ENCODE results near the gene ANAPC10. TPM values are rescaled to one million over a fixed set of nuclear protein-coding genes. Genes with fewer than 3 reads are reported as not detected.

Gene ANAPC10
- total and polyA plus RNA-seq, 2 donors (not counting 3 experiments of a cell fraction or from before 2014, with no cell fraction given): 15.7 to 24.0 TPM

DNA sequence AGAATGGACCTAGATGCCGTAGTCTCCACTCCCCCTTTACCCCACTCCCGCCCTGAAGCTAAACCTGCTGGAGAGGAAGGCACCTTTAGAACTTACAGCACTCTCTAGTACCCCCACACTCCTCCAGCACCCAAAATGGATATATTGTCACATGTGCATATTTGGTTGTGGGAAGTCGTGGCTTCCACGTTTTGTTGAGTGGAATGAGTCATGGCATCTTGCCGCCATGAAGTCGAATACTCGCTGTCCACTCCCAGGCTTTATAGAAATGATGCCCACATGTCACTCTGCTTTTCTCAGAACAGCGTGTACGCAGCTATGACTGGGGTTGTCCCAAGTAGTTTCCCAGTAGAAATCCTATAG lies 660 bp upstream of the ANAPC10 start:
- BruUV-seq (replicated peaks): no TSS peak
- Histone ChIP-seq H3K9ac (replicated peaks; ENCODE audit: extremely low read depth, insufficient read depth, low read length) (peak overlapping the region; percentile 90), H3K79me2 (ENCODE audit: control insufficient read depth, insufficient read depth, low read length) (peaks cover 86% of the 10 kb centered on the region), H4K20me1 (replicated peaks; ENCODE audit: control insufficient read depth, extremely low read depth, insufficient read depth, low read length) (peaks cover 2% of the 10 kb centered on the region), H3K27me3 (ENCODE audit: control insufficient read depth in 2 of 2, insufficient read depth in 2 of 2, low read length in 2 of 2) (no peaks in the 10 kb centered on the region), H3K4me2 (ENCODE audit: insufficient read depth, low read length) (peak overlapping the region; percentile 100), H3K4me1 (ENCODE audit: control insufficient read depth, extremely low read depth, insufficient read depth, low read length) (peaks cover 35% of the 10 kb centered on the region), H3K9me1 (replicated peaks; ENCODE audit: control insufficient read depth, extremely low read depth, insufficient read depth, low read length) (no peaks in the 10 kb centered on the region), H3K9me3 (replicated peaks; ENCODE audit: control insufficient read depth, insufficient read depth, low read length) (no peaks in the 10 kb centered on the region), H2AFZ (ENCODE audit: low read depth, low read length) (peak overlapping the region; percentile 66), H3K4me3 (replicated peaks in 1 of 3; ENCODE audit: insufficient read depth in 1 of 3, low read depth in 1 of 3, low read length in 3 of 3) (peak overlapping the region; percentile 45 to 95 (median 66)), H3K27ac (ENCODE audit: insufficient read depth, low read depth, low read length) (peak overlapping the region; percentile 74), H3K36me3 (ENCODE audit: control insufficient read depth in 2 of 2, extremely low read depth in 1 of 2, insufficient read depth in 2 of 2, low read length in 2 of 2) (peaks cover 3 to 4% of the 10 kb centered on the region in 2 experiments)
- FAIRE-seq (peak; percentile 52), DNase-seq (ENCODE audit: low read depth, low spot score) (peak; percentile 82)
- TF ChIP-seq MYC (IDR thresholded peaks at IDR 0.05; ENCODE audit: low read depth, low read length) (peak; percentile 75), JUN (IDR thresholded peaks at IDR 0.05; ENCODE audit: borderline replicate concordance, insufficient read depth, insufficient read length, low read depth) (peak; percentile 68), CTCF (IDR thresholded peaks at IDR 0.05; ENCODE audit: extremely low read depth in 1 of 2, insufficient read depth in 1 of 2, low read depth in 1 of 2, low read length in 2 of 2) (no peak), FOS (IDR thresholded peaks at IDR 0.05; ENCODE audit: borderline replicate concordance, insufficient read depth, low read length) (peak; percentile 87), MAX (IDR thresholded peaks at IDR 0.05; ENCODE audit: insufficient read depth, insufficient read length) (peak; percentile 78), POLR2AphosphoS5 (IDR thresholded peaks at IDR 0.05; ENCODE audit: insufficient read depth, low read depth, low read length) (no peak), GATA2 (IDR thresholded peaks at IDR 0.05; ENCODE audit: insufficient read depth, insufficient read length, low read depth, low read length) (no peak)
- ChIA-PET POLR2A (interaction anchor here (0.6 to 1.5 kb wide), 2 partner anchors 37 to 496 kb away, joined by 3 to 4 read pairs; no protein-coding TSS in a partner anchor), CTCF (interaction anchor here (0.9 to 2.0 kb wide), 6 partner anchors 11 to 518 kb away, joined by 3 to 5 read pairs (median 4); no protein-coding TSS in a partner anchor)
- intact Hi-C loops (cut with micrococcal nuclease): loop anchor here (1.0 to 5.0 kb wide), 5 partner anchors 9 to 1761 kb away; partner anchors contain the start of genes GAB1, HHIP, SMAD1 and ZNF827
- dilution Hi-C loops (cut with MboI; ENCODE audit: extremely low pct_ligation_motif_present, low sequenced_read_pairs): no loop called here

Measured in endothelial cell of umbilical vein (primary cell).